Mesenchymal stem cell (in vitro differentiated cells and primary cell): Measurements from ENCODE around the gene ERICH2.
A peak's percentile ranks its signal among the peaks of the same experiment; 100 is the strongest.

Experiments used
- DNase-seq: peaks from one replicate; pipeline ENCODE4 v3.0.0-alpha.2; 2013
- H2AFZ ChIP-seq: one replicate; pipeline ENCODE4 v1.6.1; 2013; ENCODE audit warnings: low read depth, mild to moderate bottlenecking, control low read depth, inconsistent platforms, low read length, moderate library complexity
- H2AK5ac ChIP-seq: 2 replicates; pipeline ENCODE4 v1.6.1; 2013; ENCODE audit warnings: low read length, moderate library complexity, mild to moderate bottlenecking, inconsistent platforms; ENCODE audit not compliant: severe bottlenecking
- H2BK120ac ChIP-seq: one replicate; pipeline ENCODE4 v1.6.1; 2013; ENCODE audit warnings: low read depth, mild to moderate bottlenecking, inconsistent platforms, low read length, moderate library complexity
- H2BK12ac ChIP-seq, 2 experiments: one replicate each; pipeline ENCODE4 v1.6.1; 2013; ENCODE audit warnings: inconsistent platforms in 2 of 2, low read length in 2 of 2, mild to moderate bottlenecking in 2 of 2, moderate library complexity in 2 of 2, control low read depth in 1 of 2
- H2BK15ac ChIP-seq: one replicate; pipeline ENCODE4 v1.6.1; 2013; ENCODE audit warnings: mild to moderate bottlenecking, low read depth, inconsistent platforms; ENCODE audit not compliant: poor library complexity, severe bottlenecking
- H2BK5ac ChIP-seq: 2 replicates; pipeline ENCODE4 v1.6.1; 2013; ENCODE audit warnings: low read depth, mild to moderate bottlenecking, low read length, control low read depth, inconsistent platforms; ENCODE audit not compliant: poor library complexity, severe bottlenecking
- H3K14ac ChIP-seq, 2 experiments: one replicate each; pipeline ENCODE4 v1.6.1; 2013; ENCODE audit warnings: inconsistent platforms in 2 of 2, low read length in 2 of 2, control low read depth in 1 of 2, mild to moderate bottlenecking in 1 of 2, moderate library complexity in 1 of 2
- H3K18ac ChIP-seq, 2 experiments: one replicate each; pipeline ENCODE4 v1.6.1; 2013; ENCODE audit warnings: inconsistent platforms in 2 of 2, low read length in 2 of 2, control low read depth in 1 of 2, low read depth in 1 of 2, mild to moderate bottlenecking in 1 of 2
- H3K23ac ChIP-seq, 2 experiments: one replicate each; pipeline ENCODE4 v1.6.1; 2013; ENCODE audit warnings: inconsistent platforms in 2 of 2, low read length in 2 of 2, mild to moderate bottlenecking in 2 of 2, moderate library complexity in 2 of 2, control low read depth in 1 of 2
- H3K27ac ChIP-seq: 2 replicates; pipeline ENCODE4 v1.5.1; 2013; ENCODE audit warnings: mild to moderate bottlenecking, moderate library complexity, low read length, control low read depth, inconsistent platforms; ENCODE audit not compliant: poor library complexity, severe bottlenecking
- H3K27me3 ChIP-seq, 2 experiments: 2 replicates each; pipeline versions ENCODE4 v1.6.1 to v1.7.0; 2013; ENCODE audit warnings: low read length in 2 of 2, mild to moderate bottlenecking in 2 of 2, moderate library complexity in 2 of 2, control low read depth in 1 of 2, inconsistent platforms in 1 of 2; ENCODE audit not compliant: control insufficient read depth in 1 of 2, insufficient read depth in 1 of 2
- H3K36me3 ChIP-seq, 2 experiments: 2 replicates each; pipeline versions ENCODE4 v1.6.1 to v1.7.0; 2013; ENCODE audit warnings: low read length in 2 of 2, control low read depth in 1 of 2, inconsistent platforms in 1 of 2, low read depth in 1 of 2, mild to moderate bottlenecking in 1 of 2; ENCODE audit not compliant: insufficient read depth in 2 of 2, control insufficient read depth in 1 of 2
- H3K4ac ChIP-seq, 2 experiments: one replicate each; pipeline ENCODE4 v1.6.1; 2013; ENCODE audit warnings: inconsistent platforms in 2 of 2, low read length in 2 of 2, mild to moderate bottlenecking in 2 of 2, moderate library complexity in 2 of 2, control low read depth in 1 of 2, low read depth in 1 of 2
- H3K4me1 ChIP-seq: 2 replicates; pipeline ENCODE4 v1.6.1; 2013; ENCODE audit warnings: low read depth, low read length, control low read depth; ENCODE audit not compliant: control insufficient read depth, insufficient read depth
- H3K4me2 ChIP-seq: 2 replicates; pipeline ENCODE4 v1.6.1; 2013; ENCODE audit warnings: low read length, mild to moderate bottlenecking, inconsistent platforms; ENCODE audit not compliant: poor library complexity, severe bottlenecking
- H3K4me3 ChIP-seq, 2 experiments: 2 replicates each; pipeline versions ENCODE4 v1.5.1 to v1.7.0; 2013; ENCODE audit warnings: low read length in 2 of 2, mild to moderate bottlenecking in 2 of 2, control low read depth in 1 of 2, low read depth in 1 of 2; ENCODE audit not compliant: insufficient read depth in 1 of 2
- H3K79me1 ChIP-seq: replicated peaks from 2 replicates; pipeline ENCODE4 v1.6.1; 2013; ENCODE audit warnings: mild to moderate bottlenecking, control low read depth, low read length, inconsistent platforms; ENCODE audit not compliant: poor library complexity, severe bottlenecking
- H3K9ac ChIP-seq: 2 replicates; pipeline ENCODE4 v1.7.0; 2013; ENCODE audit warnings: mild to moderate bottlenecking, low read length, moderate library complexity
- H3K9me3 ChIP-seq: 2 replicates; pipeline ENCODE4 v1.7.0; 2013; ENCODE audit warnings: mild to moderate bottlenecking, low read length; ENCODE audit not compliant: control insufficient read depth
- H4K8ac ChIP-seq: one replicate; pipeline ENCODE4 v1.6.1; 2013; ENCODE audit warnings: inconsistent platforms, mild to moderate bottlenecking, low read length, moderate library complexity
- H4K91ac ChIP-seq: one replicate; pipeline ENCODE4 v1.6.1; 2013; ENCODE audit warnings: mild to moderate bottlenecking, low read length, inconsistent platforms
- WGBS: methylation state at CpG from one replicate; pipeline ENCODE4 v1.1.7; 2013; ENCODE audit warnings: mixed read lengths; 5-methylcytosine and 5-hydroxymethylcytosine counted together

The ERICH2 gene

GRCh38 chr2:170798996-170799395 lies 28.8 kb downstream of the ERICH2 start:
- Histone ChIP-seq H3K4ac (no peak overlapping the region), H3K27me3 (peaks cover 13% of the 10 kb centered on the region in 2 experiments), H3K9ac (no peak overlapping the region), H2BK12ac (no peak overlapping the region), H3K27ac (no peak overlapping the region), H3K23ac (no peak overlapping the region), H3K36me3 (no peaks in the 10 kb centered on the region), H3K79me1 (no peaks in the 10 kb centered on the region), H3K18ac (no peak overlapping the region), H3K14ac (no peak overlapping the region), H2BK120ac (no peak overlapping the region), H3K9me3 (no peaks in the 10 kb centered on the region), H2AFZ (no peak overlapping the region), H2BK5ac (no peak overlapping the region), H3K4me1 (no peaks in the 10 kb centered on the region), H2BK15ac (no peak overlapping the region), H4K91ac (no peak overlapping the region), H2AK5ac (no peak overlapping the region), H3K4me3 (no peak overlapping the region), H3K4me2 (no peak overlapping the region), H4K8ac (no peak overlapping the region)
- DNase-seq: no peak

- Histone ChIP-seq H3K9me3 (no peaks in the 10 kb centered on the region), H2BK12ac (no peak overlapping the region), H3K23ac (no peak overlapping the region), H3K27ac (no peak overlapping the region), H3K4me2 (no peak overlapping the region), H3K4me3 (no peak overlapping the region), H3K36me3 (no peaks in the 10 kb centered on the region), H3K14ac (no peak overlapping the region), H3K9ac (no peak overlapping the region), H2AK5ac (no peak overlapping the region), H3K27me3 (peaks cover 20 to 21% of the 10 kb centered on the region in 2 experiments), H3K4ac (no peak overlapping the region), H2BK120ac (no peak overlapping the region), H3K18ac (no peak overlapping the region), H4K8ac (no peak overlapping the region), H4K91ac (no peak overlapping the region), H2BK15ac (no peak overlapping the region), H2AFZ (no peak overlapping the region), H3K79me1 (no peaks in the 10 kb centered on the region), H2BK5ac (no peak overlapping the region), H3K4me1 (no peaks in the 10 kb centered on the region)
- WGBS: 100% methylated on average over 1 of the region's 2 CpGs
- DNase-seq: no peak
These were observed 36.4 kb downstream of the ERICH2 start for GRCh38 chr2:170806548-170806947.

GRCh38 chr2:170812710-170813600 lies 42.8 kb downstream of the ERICH2 start:
- 4% methylated on average over 11 of the region's 14 CpGs for WGBS
- no peak overlapping the region for H3K23ac ChIP-seq

GRCh38 chr2:170813611-170814532 lies 43.7 kb downstream of the ERICH2 start:
- Histone ChIP-seq H3K9me3 (no peaks in the 10 kb centered on the region), H3K36me3 (no peaks in the 10 kb centered on the region), H3K9ac (no peak overlapping the region), H4K8ac (no peak overlapping the region), H3K4me3 (peak overlapping the region in 1 of 2 experiments; percentile 60), H2BK15ac (no peak overlapping the region), H3K14ac (no peak overlapping the region), H2AK5ac (no peak overlapping the region), H2BK5ac (no peak overlapping the region), H2BK12ac (no peak overlapping the region), H3K4me2 (no peak overlapping the region), H4K91ac (no peak overlapping the region), H3K4me1 (peaks cover 31% of the 10 kb centered on the region), H3K4ac (no peak overlapping the region), H3K18ac (no peak overlapping the region), H2BK120ac (no peak overlapping the region), H3K27me3 (peaks cover 60 to 64% of the 10 kb centered on the region in 2 experiments), H3K23ac (no peak overlapping the region), H2AFZ (no peak overlapping the region), H3K27ac (no peak overlapping the region), H3K79me1 (no peaks in the 10 kb centered on the region)
- peak; percentile 71 for DNase-seq
- WGBS: 5% methylated on average over 30 of the region's 41 CpGs

More at GRCh38 chr2:170812710-170813600, 42.8 kb downstream of the ERICH2 start:
- H3K14ac ChIP-seq: no peak overlapping the region
- H2BK15ac ChIP-seq: no peak overlapping the region
- no peak overlapping the region for H3K9ac ChIP-seq
- H3K27me3 ChIP-seq: peaks cover 51 to 58% of the 10 kb centered on the region in 2 experiments
- peak; percentile 80 for DNase-seq
- H2BK120ac ChIP-seq: no peak overlapping the region
- H3K4me1 ChIP-seq: peaks cover 22% of the 10 kb centered on the region
- H4K8ac ChIP-seq: no peak overlapping the region
- H4K91ac ChIP-seq: no peak overlapping the region
- H3K4ac ChIP-seq: no peak overlapping the region
- H3K4me2 ChIP-seq: no peak overlapping the region
- H3K9me3 ChIP-seq: no peaks in the 10 kb centered on the region
- no peak overlapping the region for H3K27ac ChIP-seq
- H2AFZ ChIP-seq: no peak overlapping the region
- no peak overlapping the region for H3K4me3 ChIP-seq
- no peaks in the 10 kb centered on the region for H3K79me1 ChIP-seq
- no peaks in the 10 kb centered on the region for H3K36me3 ChIP-seq
- H2BK12ac ChIP-seq: no peak overlapping the region
- no peak overlapping the region for H2AK5ac ChIP-seq
- no peak overlapping the region for H3K18ac ChIP-seq
- H2BK5ac ChIP-seq: no peak overlapping the region
